GM23338 (cell line): ENCODE measurements around the gene MYRFL. TPM values are rescaled to one million over a fixed set of nuclear protein-coding genes. Genes with fewer than 3 reads are reported as not detected.

ENCODE experiments used
- ATAC-seq: fragments of 200-7000 bp; cut with Tn5 transposase; 3 replicates; pipeline ENCODE4 v1.9.1; 2020
- DNase-seq: peaks from one replicate; pipeline ENCODE4 v3.0.0-alpha.2; 2015; ENCODE audit warnings: low spot score
- H2AFZ ChIP-seq: fragments of 200-600 bp; sonication (generic); 2 replicates; pipeline ENCODE4 v1.8.0; 2016; ENCODE audit warnings: antibody characterized with exemption, mild to moderate bottlenecking, moderate library complexity
- H3F3A ChIP-seq: fragments of 200-600 bp; sonication (generic); replicated peaks from 2 replicates; pipeline ENCODE4 v1.8.0; 2017; ENCODE audit warnings: antibody characterized with exemption, mixed run types, low read depth
- H3K27ac ChIP-seq: fragments of 200-600 bp; sonication (generic); 2 replicates; pipeline ENCODE4 v1.6.1; 2016; ENCODE audit warnings: low read depth
- H3K27me3 ChIP-seq: fragments of 200-600 bp; sonication (generic); 2 replicates; pipeline ENCODE4 v1.8.0; 2016; ENCODE audit warnings: mild to moderate bottlenecking, mixed run types, moderate library complexity; ENCODE audit not compliant: insufficient read depth
- H3K36me3 ChIP-seq: fragments of 200-600 bp; sonication (generic); 2 replicates; pipeline ENCODE4 v1.8.0; 2016; ENCODE audit warnings: mild to moderate bottlenecking; ENCODE audit not compliant: insufficient read depth
- H3K4me1 ChIP-seq: fragments of 200-600 bp; sonication (generic); 2 replicates; pipeline ENCODE4 v1.8.0; 2016; ENCODE audit warnings: mild to moderate bottlenecking, moderate library complexity; ENCODE audit not compliant: insufficient read depth
- H3K4me2 ChIP-seq: fragments of 200-600 bp; sonication (generic); 2 replicates; pipeline ENCODE4 v1.7.1; 2017; ENCODE audit warnings: mixed run types
- H3K4me3 ChIP-seq: fragments of 200-600 bp; sonication (generic); 2 replicates; pipeline ENCODE4 v1.6.1; 2016; ENCODE audit warnings: mixed run types
- H3K79me2 ChIP-seq: fragments of 200-600 bp; sonication (generic); replicated peaks from 2 replicates; pipeline ENCODE4 v1.8.0; 2017; ENCODE audit warnings: mild to moderate bottlenecking; ENCODE audit not compliant: insufficient read depth
- H3K9me2 ChIP-seq: fragments of 200-600 bp; sonication (generic); 2 replicates; pipeline ENCODE4 v1.8.0; 2017; ENCODE audit not compliant: insufficient read depth
- H4K20me1 ChIP-seq: fragments of 200-600 bp; sonication (generic); replicated peaks from 2 replicates; pipeline ENCODE4 v1.8.0; 2017; ENCODE audit warnings: mild to moderate bottlenecking; ENCODE audit not compliant: insufficient read depth
- H3K27ac Mint-ChIP-seq: 2 replicates; pipeline ENCODE4 v1.8.0; 2020; ENCODE audit warnings: inconsistent platforms, mild to moderate bottlenecking, moderate library complexity, mixed read lengths
- H3K27me3 Mint-ChIP-seq: 3 replicates; pipeline ENCODE4 v1.8.0; 2022; ENCODE audit warnings: low read depth, mild to moderate bottlenecking, moderate library complexity, mixed read lengths, inconsistent platforms; ENCODE audit not compliant: insufficient read depth, poor library complexity
- H3K36me3 Mint-ChIP-seq: 3 replicates; pipeline ENCODE4 v1.8.0; 2021; ENCODE audit warnings: low read depth, mild to moderate bottlenecking, inconsistent platforms, moderate library complexity, mixed read lengths
- H3K4me1 Mint-ChIP-seq: 3 replicates; pipeline ENCODE4 v1.8.0; 2020; ENCODE audit warnings: mild to moderate bottlenecking, inconsistent platforms, mixed read lengths
- H3K4me3 Mint-ChIP-seq: 3 replicates; pipeline ENCODE4 v1.8.0; 2021; ENCODE audit warnings: moderate library complexity, mild to moderate bottlenecking, inconsistent platforms, mixed read lengths
- H3K9me3 Mint-ChIP-seq: 3 replicates; pipeline ENCODE4 v1.8.0; 2020; ENCODE audit warnings: moderate library complexity, mild to moderate bottlenecking, inconsistent platforms, mixed read lengths
- CREB1 ChIP-seq: fragments of 250-450 bp; sonication (Bioruptor Pico); IDR thresholded peaks from 2 replicates; pipeline ENCODE4 v1.5.0; 2020; ENCODE audit warnings: low read depth, mild to moderate bottlenecking, moderate library complexity
- CTCF ChIP-seq, 2 experiments: fragments of 200-600 bp in 1 of 2; sonication (generic) in 1 of 2; conservative IDR thresholded peaks; 2 replicates each; pipeline versions ENCODE4 v1.5.1 to v1.6.1; 2016 to 2017; ENCODE audit warnings: antibody characterized with exemption in 2 of 2, low read depth in 2 of 2, mild to moderate bottlenecking in 2 of 2, moderate library complexity in 1 of 2
- ETS1 ChIP-seq: IDR thresholded peaks from 2 replicates; pipeline ENCODE4 v1.6.1; 2016; ENCODE audit warnings: antibody characterized with exemption
- EZH2 ChIP-seq: fragments of 200-600 bp; sonication (generic); IDR thresholded peaks from one replicate; pipeline ENCODE4 v1.8.0; 2017; ENCODE audit warnings: antibody characterized with exemption, mild to moderate bottlenecking, low read depth; ENCODE audit not compliant: unreplicated experiment
- EZH2phosphoT487 ChIP-seq: fragments of 200-600 bp; sonication (generic); IDR thresholded peaks from one replicate; pipeline ENCODE4 v1.8.1; 2018; ENCODE audit warnings: antibody characterized with exemption; ENCODE audit not compliant: unreplicated experiment
- JUNB ChIP-seq: IDR thresholded peaks from one replicate; pipeline ENCODE4 v1.6.1; 2016; ENCODE audit warnings: antibody characterized with exemption; ENCODE audit not compliant: unreplicated experiment
- NANOG ChIP-seq: IDR thresholded peaks from 2 replicates; pipeline ENCODE4 v1.6.1; 2016; ENCODE audit warnings: antibody characterized with exemption, borderline replicate concordance
- POLR2AphosphoS5 ChIP-seq: IDR thresholded peaks from 2 replicates; pipeline ENCODE4 v1.6.1; 2016; ENCODE audit warnings: antibody characterized with exemption, low read depth
- REST ChIP-seq: IDR thresholded peaks from one replicate; pipeline ENCODE4 v1.6.1; 2018; ENCODE audit warnings: antibody characterized with exemption; ENCODE audit not compliant: unreplicated experiment
- STAT1 ChIP-seq: IDR thresholded peaks from one replicate; pipeline ENCODE4 v1.6.1; 2016; ENCODE audit warnings: antibody characterized with exemption; ENCODE audit not compliant: unreplicated experiment
- ZNF114 ChIP-seq: fragments of 250-450 bp; sonication (Bioruptor Pico); IDR thresholded peaks from 2 replicates; pipeline ENCODE4 v1.5.0; 2020; ENCODE audit warnings: mild to moderate bottlenecking, moderate library complexity
- ZNF331 ChIP-seq: fragments of 250-450 bp; sonication (Bioruptor Pico); IDR thresholded peaks from 2 replicates; pipeline ENCODE4 v1.5.0; 2020; ENCODE audit warnings: low read depth, mild to moderate bottlenecking, moderate library complexity
- ZNF462 ChIP-seq: fragments of 250-450 bp; sonication (Bioruptor Pico); IDR thresholded peaks from 2 replicates; pipeline ENCODE4 v1.5.0; 2020; ENCODE audit warnings: mild to moderate bottlenecking, moderate library complexity
- polyA plus RNA-seq: library from polyadenylated mRNA; unstranded; fragments of >200 nt; fragmentation: Nextera tagmentation; extraction: Ambion mirVana; gene quantifications from 2 replicates; pipeline ENCODE4 v1.2.1, GENCODE V29; 2016
- total RNA-seq: library from RNA; depleted of rRNA; stranded (reverse); fragments of >200 nt; shearing (Covaris generic); gene quantifications from 2 replicates; pipeline ENCODE4 v1.2.3, GENCODE V29; 2014

MYRFL gene
- total and polyA plus RNA-seq, 2 experiments from 2014 or later, result 2.3 to 2.8 TPM

GRCh38 chr12:69837191-69837590 is 12.2 kb downstream of the MYRFL start:
- no peak overlapping the region for H3K27ac Mint-ChIP-seq
- no peak for DNase-seq
- H3K4me1 Mint-ChIP-seq, result no peaks in the 10 kb centered on the region
- no peak overlapping the region for H3K4me3 ChIP-seq
- H3K79me2 ChIP-seq, result no peaks in the 10 kb centered on the region
- H3K27ac ChIP-seq, result no peak overlapping the region
- H4K20me1 ChIP-seq, result no peaks in the 10 kb centered on the region
- no peaks in the 10 kb centered on the region for H3K9me2 ChIP-seq
- H3K4me3 Mint-ChIP-seq, result no peak overlapping the region
- TF ChIP-seq ETS1 (no peak), ZNF331 (CRISPR knock-in tag) (no peak), ZNF462 (CRISPR knock-in tag) (no peak), EZH2 (no peak), CREB1 (CRISPR knock-in tag) (no peak), JUNB (no peak), EZH2phosphoT487 (no peak), NANOG (no peak), STAT1 (no peak), REST (no peak), POLR2AphosphoS5 (no peak), CTCF (conservative IDR thresholded peaks at IDR 0.05; ENCODE audit: low read depth in 2 of 2) (no peak; a peak in 1 of 4 replicates), ZNF114 (CRISPR knock-in tag) (no peak)
- no peaks in the 10 kb centered on the region for H3K36me3 ChIP-seq
- ATAC-seq, result no peak; the same call in 1 of the 3 replicates
- no peaks in the 10 kb centered on the region for H3K36me3 Mint-ChIP-seq
- H3F3A ChIP-seq, result no peaks in the 10 kb centered on the region
- H3K27me3 Mint-ChIP-seq, result peaks cover 2% of the 10 kb centered on the region
- no peaks in the 10 kb centered on the region for H3K4me1 ChIP-seq
- no peaks in the 10 kb centered on the region for H3K27me3 ChIP-seq
- no peaks in the 10 kb centered on the region for H3K9me3 Mint-ChIP-seq
- H3K4me2 ChIP-seq, result no peak overlapping the region
- H2AFZ ChIP-seq, result no peak overlapping the region
